Stimulated activated CD8-positive, alpha-beta memory T cell treated with anti-CD3 and anti-CD28 coated beads, Interleukin-15, amount 100 ng/mL, for 48 hours (primary cell): ENCODE results near the gene ACMSD.
"Not testable (repeated sequence)": the region's sequence is repeated elsewhere in the genome, so short reads cannot be mapped to it uniquely, and the experiment has no call there.

ENCODE experiments used
- DNase-seq, 2 donors: peaks; one replicate each; pipeline ENCODE4 v3.0.0-alpha.2; 2020; ENCODE audit warnings: low read depth in 2 of 2

The ACMSD gene

GRCh38 chr2:134906726-134907125, 68.3 kb downstream of the ACMSD start:
- no peak for DNase-seq

GRCh38 chr2:134907441-134908116, 69.2 kb downstream of the ACMSD start:
- DNase-seq: not testable (repeated sequence)

- DNase-seq: no peak
Measured at GRCh38 chr2:134910763-134911399, 72.5 kb downstream of the ACMSD start.

- no peak for DNase-seq
Measured at GRCh38 chr2:134911400-134911785, 73.0 kb downstream of the ACMSD start.

GRCh38 chr2:134912361-134912760, 73.9 kb downstream of the ACMSD start:
- no peak for DNase-seq

GRCh38 chr2:134917360-134917865, 79.0 kb downstream of the ACMSD start:
- DNase-seq: no peak

- DNase-seq: peak in 1 of 2 donors; percentile 82
Measured at GRCh38 chr2:134917888-134918525, 79.6 kb downstream of the ACMSD start.

GRCh38 chr2:134918526-134919340, 80.3 kb downstream of the ACMSD start, which contains the start of gene CCNT2:
TSS of gene CCNT2 (plus strand) at chr2:134918822. CDS start at chr2:134918855, 33 bp downstream.
- DNase-seq: peak; percentile 99 to 100

- DNase-seq: peak; percentile 24 to 28
Measured at GRCh38 chr2:134919341-134920210, 81.2 kb downstream of the ACMSD start.

GRCh38 chr2:134924912-134925311, 86.5 kb downstream of the ACMSD start:
- no peak for DNase-seq

- no peak for DNase-seq
Measured at GRCh38 chr2:134926231-134926931, 88.0 kb downstream of the ACMSD start.

GRCh38 chr2:134927195-134927594, 88.8 kb downstream of the ACMSD start:
- no peak for DNase-seq

- no peak for DNase-seq
Measured at GRCh38 chr2:134932864-134933526, 94.6 kb downstream of the ACMSD start.

- no peak for DNase-seq
Measured at GRCh38 chr2:134933732-134934131, 95.3 kb downstream of the ACMSD start.

GRCh38 chr2:134934150-134934549, 95.7 kb downstream of the ACMSD start:
- DNase-seq: no peak

- DNase-seq: no peak
Measured at GRCh38 chr2:134934641-134935040, 96.2 kb downstream of the ACMSD start.

- no peak for DNase-seq
Measured at GRCh38 chr2:134936691-134937090, 98.3 kb downstream of the ACMSD start.

- DNase-seq: no peak
Measured at GRCh38 chr2:134943540-134943939, 105.1 kb downstream of the ACMSD start.

GRCh38 chr2:134944975-134945374, 106.6 kb downstream of the ACMSD start:
- DNase-seq: no peak

GRCh38 chr2:134946073-134946472, 107.7 kb downstream of the ACMSD start:
- DNase-seq: no peak
